Spleen (tissue), 7 donors: ENCODE data around the gene NBPF8.
A peak's percentile ranks its signal among the peaks of the same experiment; 100 is the strongest.
"Not testable (repeated sequence)": the region's sequence is repeated elsewhere in the genome, so short reads cannot be mapped to it uniquely, and the experiment has no call there.

Experiments
- CTCF ChIP-seq, 11 experiments: fragments of 200-600 bp in 7 of 11; fragments of 450-650 bp in 4 of 11; sonication (generic) in 4 of 11; IDR thresholded peaks in 8 of 11; conservative IDR thresholded peaks in 3 of 11; 1 replicate in 7 of 11; 2 replicates in 4 of 11; pipeline versions ENCODE4 v1.4.0 to v1.8.0; 2016 to 2021; ENCODE audit warnings: antibody characterized with exemption in 11 of 11, inconsistent platforms in 4 of 11, mild to moderate bottlenecking in 1 of 11
- POLR2A ChIP-seq, 3 donors: fragments of 450-650 bp; IDR thresholded peaks; one replicate each; pipeline ENCODE4 v1.5.1; 2017; ENCODE audit warnings: antibody characterized with exemption in 3 of 3, mild to moderate bottlenecking in 1 of 3
- POLR2AphosphoS5 ChIP-seq, 3 donors: sonication (generic); formaldehyde crosslinking; IDR thresholded peaks; one replicate each; pipeline ENCODE4 v1.5.1; 2017; ENCODE audit warnings: antibody characterized with exemption in 3 of 3
- donor health status: DM: no; HTN: no; CAD: no; lungs with moderate emphysema.
- donor health status: DM: no; HTN: no; CAD: no.
- donor health status: DM: no; HTN: no; CAD: no.

- not testable (repeated sequence) for TF ChIP-seq POLR2A (IDR thresholded peaks at IDR 0.05); CTCF (IDR thresholded peaks at IDR 0.05 in 8 of 11, conservative IDR thresholded peaks at IDR 0.05 in 3 of 11)
- TF ChIP-seq POLR2AphosphoS5 (IDR thresholded peaks at IDR 0.05): peak in 2 of 3 donors; percentile 73 to 77
These were observed at the start of gene NBPF8 for GRCh38 chr1:120414911-120415480.
